Loucy (cell line): ENCODE results near the gene UGT2A1.

Experiments
- H2AFZ ChIP-seq: fragments of 200-600 bp; sonication (generic); 2 replicates; pipeline ENCODE4 v1.6.0; 2016; ENCODE audit warnings: antibody characterized with exemption, mild to moderate bottlenecking, low read length, moderate library complexity
- H3F3A ChIP-seq: fragments of 200-600 bp; 2 replicates; pipeline ENCODE4 v1.6.0; 2016; ENCODE audit warnings: antibody characterized with exemption, low read depth, mild to moderate bottlenecking
- H3K27me3 ChIP-seq: fragments of 200-600 bp; sonication (generic); 2 replicates; pipeline ENCODE4 v1.6.1; 2014; ENCODE audit warnings: low read length, mild to moderate bottlenecking; ENCODE audit not compliant: insufficient read depth, poor library complexity, severe bottlenecking
- H3K36me3 ChIP-seq: fragments of 200-600 bp; sonication (generic); 2 replicates; pipeline ENCODE4 v1.6.1; 2016; ENCODE audit warnings: low read length; ENCODE audit not compliant: insufficient read depth
- H3K4me1 ChIP-seq: fragments of 200-600 bp; sonication (generic); 2 replicates; pipeline ENCODE4 v1.5.1; 2014; ENCODE audit warnings: low read length, mild to moderate bottlenecking; ENCODE audit not compliant: insufficient read depth, poor library complexity, severe bottlenecking
- H3K4me2 ChIP-seq: fragments of 200-600 bp; sonication (generic); 2 replicates; pipeline ENCODE4 v1.6.0; 2014; ENCODE audit warnings: antibody characterized with exemption, low read length, low read depth, mild to moderate bottlenecking; ENCODE audit not compliant: poor library complexity, severe bottlenecking
- H3K4me3 ChIP-seq: fragments of 200-600 bp; sonication (generic); 2 replicates; pipeline ENCODE4 v1.5.1; 2014; ENCODE audit warnings: low read length, mild to moderate bottlenecking, mixed read lengths; ENCODE audit not compliant: poor library complexity, severe bottlenecking
- H3K79me2 ChIP-seq: fragments of 200-600 bp; sonication (generic); 2 replicates; pipeline ENCODE4 v1.6.1; 2014; ENCODE audit warnings: low read length; ENCODE audit not compliant: insufficient read depth
- H3K9ac ChIP-seq: fragments of 200-600 bp; sonication (generic); 2 replicates; pipeline ENCODE4 v1.6.0; 2014; ENCODE audit warnings: mild to moderate bottlenecking, low read depth, low read length, moderate library complexity; ENCODE audit not compliant: poor library complexity, severe bottlenecking
- H3K9me2 ChIP-seq: fragments of 200-600 bp; sonication (generic); replicated peaks from 2 replicates; pipeline ENCODE4 v1.6.1; 2016; ENCODE audit warnings: low read depth, low read length, mixed read lengths
- H3K9me3 ChIP-seq: fragments of 200-600 bp; sonication (generic); 2 replicates; pipeline ENCODE4 v1.6.1; 2014; ENCODE audit warnings: mild to moderate bottlenecking, antibody characterized with exemption, low read length, low read depth; ENCODE audit not compliant: insufficient read depth
- H4K20me1 ChIP-seq: fragments of 200-600 bp; sonication (generic); 2 replicates; pipeline ENCODE4 v1.6.0; 2014; ENCODE audit warnings: antibody characterized with exemption, low read length, mild to moderate bottlenecking; ENCODE audit not compliant: insufficient read depth, poor library complexity, severe bottlenecking
- EZH2phosphoT487 ChIP-seq: fragments of 200-600 bp; IDR thresholded peaks from 2 replicates; pipeline ENCODE4 v1.6.1; 2018; ENCODE audit warnings: antibody characterized with exemption, mild to moderate bottlenecking, moderate library complexity, borderline replicate concordance
- TF ChIP-seq, protein P1 (sequence below): fragments of 200-600 bp; sonication (generic); conservative IDR thresholded peaks from 2 replicates; pipeline ENCODE4 v1.5.1; 2014; ENCODE audit warnings: mild to moderate bottlenecking, antibody characterized with exemption, low read length

The UGT2A1 gene

GRCh38 chr4:69653147-69653546 lies at the start of gene UGT2A1:
TSS of gene UGT2A1 (minus strand) at chr4:69653247. CDS start at chr4:69647644, 5,603 bp downstream.
- Histone ChIP-seq H4K20me1 (no peaks in the 10 kb centered on the region), H3K79me2 (no peaks in the 10 kb centered on the region), H2AFZ (no peak within 1 kb of the TSS), H3K36me3 (no peaks in the 10 kb centered on the region), H3K9ac (no peak within 1 kb of the TSS), H3K9me3 (no peaks in the 10 kb centered on the region), H3K9me2 (no peaks in the 10 kb centered on the region), H3K4me2 (no peak within 1 kb of the TSS), H3F3A (no peaks in the 10 kb centered on the region), H3K4me1 (no peaks in the 10 kb centered on the region), H3K4me3 (no peak within 1 kb of the TSS), H3K27me3 (no peaks in the 10 kb centered on the region)
- TF ChIP-seq, protein P1, sequence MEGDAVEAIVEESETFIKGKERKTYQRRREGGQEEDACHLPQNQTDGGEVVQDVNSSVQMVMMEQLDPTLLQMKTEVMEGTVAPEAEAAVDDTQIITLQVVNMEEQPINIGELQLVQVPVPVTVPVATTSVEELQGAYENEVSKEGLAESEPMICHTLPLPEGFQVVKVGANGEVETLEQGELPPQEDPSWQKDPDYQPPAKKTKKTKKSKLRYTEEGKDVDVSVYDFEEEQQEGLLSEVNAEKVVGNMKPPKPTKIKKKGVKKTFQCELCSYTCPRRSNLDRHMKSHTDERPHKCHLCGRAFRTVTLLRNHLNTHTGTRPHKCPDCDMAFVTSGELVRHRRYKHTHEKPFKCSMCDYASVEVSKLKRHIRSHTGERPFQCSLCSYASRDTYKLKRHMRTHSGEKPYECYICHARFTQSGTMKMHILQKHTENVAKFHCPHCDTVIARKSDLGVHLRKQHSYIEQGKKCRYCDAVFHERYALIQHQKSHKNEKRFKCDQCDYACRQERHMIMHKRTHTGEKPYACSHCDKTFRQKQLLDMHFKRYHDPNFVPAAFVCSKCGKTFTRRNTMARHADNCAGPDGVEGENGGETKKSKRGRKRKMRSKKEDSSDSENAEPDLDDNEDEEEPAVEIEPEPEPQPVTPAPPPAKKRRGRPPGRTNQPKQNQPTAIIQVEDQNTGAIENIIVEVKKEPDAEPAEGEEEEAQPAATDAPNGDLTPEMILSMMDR = no peak
- no peak for TF ChIP-seq EZH2phosphoT487

- no peaks in the 10 kb centered on the region for H3K79me2 ChIP-seq
- H3K9me3 ChIP-seq = no peaks in the 10 kb centered on the region
These were observed 49.2 kb upstream of the UGT2A1 start for GRCh38 chr4:69702201-69702600.

GRCh38 chr4:69701696-69702095 lies 48.6 kb upstream of the UGT2A1 start:
- Histone ChIP-seq H3K27me3 (no peaks in the 10 kb centered on the region), H3F3A (no peaks in the 10 kb centered on the region), H2AFZ (no peak overlapping the region), H4K20me1 (no peaks in the 10 kb centered on the region), H3K9me2 (no peaks in the 10 kb centered on the region), H3K4me1 (no peaks in the 10 kb centered on the region), H3K9ac (no peak overlapping the region), H3K79me2 (no peaks in the 10 kb centered on the region), H3K4me2 (no peak overlapping the region), H3K9me3 (no peaks in the 10 kb centered on the region), H3K36me3 (no peaks in the 10 kb centered on the region), H3K4me3 (no peak overlapping the region)
- TF ChIP-seq, protein P1 = no peak
- no peak for TF ChIP-seq EZH2phosphoT487

More at GRCh38 chr4:69702201-69702600, 49.2 kb upstream of the UGT2A1 start:
- H2AFZ ChIP-seq = no peak overlapping the region
- H4K20me1 ChIP-seq = no peaks in the 10 kb centered on the region
- TF ChIP-seq, protein P1 = no peak
- TF ChIP-seq EZH2phosphoT487 = no peak
- H3K27me3 ChIP-seq = no peaks in the 10 kb centered on the region
- no peaks in the 10 kb centered on the region for H3K4me1 ChIP-seq
- H3K36me3 ChIP-seq = no peaks in the 10 kb centered on the region
- H3K4me3 ChIP-seq = no peak overlapping the region
- H3F3A ChIP-seq = no peaks in the 10 kb centered on the region
- no peaks in the 10 kb centered on the region for H3K9me2 ChIP-seq
- H3K9ac ChIP-seq = no peak overlapping the region
- H3K4me2 ChIP-seq = no peak overlapping the region
